ENCODE data around the gene ADGRG6.
A peak's percentile ranks its signal among the peaks of the same experiment; 100 is the strongest.
"Not testable (repeated sequence)": the region's sequence is repeated elsewhere in the genome, so short reads cannot be mapped to it uniquely, and the experiment has no call there.

The ADGRG6 gene

DNA sequence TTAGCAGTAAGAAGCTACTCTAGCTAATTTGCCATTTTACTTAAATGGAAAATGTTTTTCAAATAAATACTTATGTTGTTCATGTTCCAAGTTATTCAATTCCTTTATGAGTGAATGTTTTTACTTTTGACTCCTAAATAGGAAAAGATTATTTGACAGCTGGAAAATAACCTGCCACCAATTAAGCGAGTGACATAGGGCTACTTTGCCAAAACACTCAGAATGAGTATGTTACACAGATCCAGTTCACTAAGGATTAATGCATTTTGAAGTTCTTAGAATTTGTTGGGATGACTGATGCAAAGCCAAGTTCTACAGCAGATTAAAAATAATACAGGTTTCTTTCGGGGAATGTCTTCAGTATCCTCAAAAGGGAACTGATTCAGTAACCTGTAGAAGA is 144.4 kb downstream of the ADGRG6 start:
- no peak for DNase-seq (ENCODE audit: low spot score)

DNA sequence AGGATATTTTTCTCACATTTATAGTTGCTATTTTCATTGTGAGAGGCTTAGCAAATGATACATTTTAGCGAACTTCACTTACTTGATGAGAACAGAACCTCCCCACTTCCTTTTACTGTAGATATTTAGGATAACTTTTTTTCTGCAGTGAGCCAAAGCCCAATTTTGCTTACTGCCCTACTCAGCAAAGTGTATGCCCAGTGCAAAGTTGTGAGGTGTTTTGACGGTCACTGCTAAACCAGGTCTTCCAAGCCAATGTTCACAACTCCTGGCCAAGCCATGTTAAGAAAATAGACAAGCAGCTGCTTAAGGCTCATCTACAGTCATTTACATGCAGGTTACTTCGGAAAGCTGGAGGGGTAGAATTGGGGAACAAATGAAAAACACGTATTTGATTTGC is 144.8 kb downstream of the ADGRG6 start:
- no peak for DNase-seq (ENCODE audit: low spot score)

DNA sequence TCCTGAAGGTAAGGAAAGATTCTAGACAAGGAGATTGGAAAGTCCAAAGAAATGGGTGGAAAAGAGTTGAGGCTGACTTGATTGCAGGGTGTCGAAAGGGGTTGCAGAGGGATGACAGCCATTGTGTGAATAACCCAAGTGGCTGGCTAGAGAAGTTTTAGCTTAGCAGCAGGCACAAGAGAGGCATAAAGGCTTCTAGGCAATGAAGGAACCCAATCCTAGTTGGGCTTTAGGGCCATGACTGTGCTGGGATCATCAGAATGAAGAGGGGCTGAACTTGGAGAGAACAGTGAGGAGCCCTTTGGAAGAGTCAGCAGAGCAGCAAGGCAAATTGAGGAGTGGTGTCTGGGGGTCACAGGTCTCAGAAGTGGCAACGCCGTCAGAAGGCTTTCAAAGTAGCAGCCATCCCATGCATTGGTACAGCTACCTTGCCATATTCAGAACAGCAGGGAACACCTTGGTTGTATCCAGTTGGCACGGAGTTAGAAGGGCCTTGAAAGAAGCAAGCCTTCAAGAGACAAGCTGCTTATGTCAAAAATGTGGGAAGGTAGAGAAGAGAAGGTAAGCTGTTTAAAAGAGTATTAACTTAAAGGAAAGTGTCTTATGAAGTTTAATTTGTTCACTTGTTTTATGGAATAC is 146.4 kb downstream of the ADGRG6 start:
- DNase-seq (ENCODE audit: low spot score), result no peak

- DNase-seq (ENCODE audit: low spot score), result not testable (repeated sequence)
Measured at GRCh38 chr6:142450856-142451255, 149.0 kb downstream of the ADGRG6 start.

DNA sequence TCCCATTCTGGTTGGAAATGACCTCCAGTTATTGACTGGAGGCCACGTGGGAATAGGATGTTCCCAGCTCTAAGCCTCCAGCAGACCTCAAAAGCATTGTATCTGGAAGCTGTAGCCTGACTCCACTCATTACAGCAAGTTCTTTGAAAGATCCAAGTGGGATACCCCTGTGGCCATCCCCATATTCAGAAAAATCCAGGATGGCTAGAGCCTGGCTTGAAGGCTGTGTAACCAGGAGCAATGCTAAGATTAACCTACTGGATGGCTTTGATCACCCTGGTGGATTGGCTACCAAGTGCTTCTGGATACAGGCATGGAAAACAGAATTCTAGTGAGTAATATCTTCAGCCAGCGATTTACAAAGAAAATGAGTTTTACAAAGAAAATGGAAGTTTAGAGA is 151.2 kb downstream of the ADGRG6 start:
- no peak for DNase-seq (ENCODE audit: low spot score)

DNA sequence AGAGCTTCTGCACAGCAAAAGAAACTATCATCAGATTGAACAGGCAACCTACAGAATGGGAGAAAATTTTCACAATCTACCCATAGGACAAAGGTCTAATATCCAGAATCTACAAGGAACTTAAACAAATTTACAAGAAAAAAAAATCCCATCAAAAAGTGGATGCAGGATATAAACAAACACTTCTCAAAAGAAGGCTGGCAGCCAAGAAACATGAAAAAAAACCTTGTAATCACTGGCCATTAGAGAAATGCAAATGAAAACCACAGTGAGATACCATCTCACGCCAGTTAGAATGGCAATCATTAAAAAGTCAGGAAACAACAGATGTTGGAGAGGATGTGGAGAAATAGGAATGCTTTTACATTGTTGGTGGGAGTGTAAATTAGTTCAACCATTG is 152.4 kb downstream of the ADGRG6 start:
- DNase-seq (ENCODE audit: low spot score), result not testable (repeated sequence)

DNA sequence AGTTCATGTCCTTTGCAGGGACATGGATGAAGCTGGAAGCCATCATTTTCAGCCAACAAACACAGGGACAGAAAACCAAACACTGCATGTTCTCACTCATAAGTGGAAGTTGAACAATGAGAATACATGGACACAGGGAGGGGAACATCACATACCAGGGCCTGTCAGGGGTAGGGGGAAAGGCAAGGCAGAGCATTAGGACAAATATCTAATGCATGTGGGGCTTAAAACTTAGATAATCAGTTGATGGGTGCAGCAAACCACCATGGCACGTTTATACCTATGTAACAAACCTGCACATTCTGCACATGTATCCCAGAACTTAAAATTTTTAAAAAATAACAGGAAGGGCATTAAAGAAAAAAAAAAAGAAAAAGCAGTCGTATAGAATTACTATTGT is 153.0 kb downstream of the ADGRG6 start:
- not testable (repeated sequence) for DNase-seq (ENCODE audit: low spot score)

DNA sequence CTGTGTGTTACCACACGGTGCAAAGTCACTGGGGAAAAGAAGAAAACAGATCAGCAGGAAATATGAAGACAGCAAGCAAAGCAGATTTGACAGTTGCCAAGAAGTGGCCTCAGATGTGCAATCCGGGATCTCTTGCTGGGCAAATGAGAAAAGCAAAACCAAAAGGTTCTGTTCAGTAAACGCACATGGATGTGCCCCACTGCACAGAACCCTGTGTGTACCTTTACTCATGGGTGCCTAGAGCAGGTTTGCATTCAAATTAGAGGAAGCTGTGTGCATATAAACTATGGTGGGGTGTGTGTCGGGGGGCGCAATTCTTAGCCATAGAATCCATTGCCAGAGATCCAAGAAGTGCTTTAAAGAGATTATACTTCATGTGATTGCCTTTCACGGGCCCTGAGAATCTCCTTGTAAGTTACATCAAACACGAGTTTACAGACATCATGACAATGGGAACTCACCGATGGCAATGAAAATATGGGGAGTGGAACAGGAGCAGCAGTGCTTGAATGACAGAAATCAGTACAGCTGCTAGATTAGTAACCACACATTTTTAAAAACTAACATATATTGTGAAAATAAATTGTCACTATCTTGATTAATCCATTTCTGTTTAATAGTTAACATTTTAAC is 154.3 kb downstream of the ADGRG6 start:
- no peak for DNase-seq (ENCODE audit: low spot score)

DNA sequence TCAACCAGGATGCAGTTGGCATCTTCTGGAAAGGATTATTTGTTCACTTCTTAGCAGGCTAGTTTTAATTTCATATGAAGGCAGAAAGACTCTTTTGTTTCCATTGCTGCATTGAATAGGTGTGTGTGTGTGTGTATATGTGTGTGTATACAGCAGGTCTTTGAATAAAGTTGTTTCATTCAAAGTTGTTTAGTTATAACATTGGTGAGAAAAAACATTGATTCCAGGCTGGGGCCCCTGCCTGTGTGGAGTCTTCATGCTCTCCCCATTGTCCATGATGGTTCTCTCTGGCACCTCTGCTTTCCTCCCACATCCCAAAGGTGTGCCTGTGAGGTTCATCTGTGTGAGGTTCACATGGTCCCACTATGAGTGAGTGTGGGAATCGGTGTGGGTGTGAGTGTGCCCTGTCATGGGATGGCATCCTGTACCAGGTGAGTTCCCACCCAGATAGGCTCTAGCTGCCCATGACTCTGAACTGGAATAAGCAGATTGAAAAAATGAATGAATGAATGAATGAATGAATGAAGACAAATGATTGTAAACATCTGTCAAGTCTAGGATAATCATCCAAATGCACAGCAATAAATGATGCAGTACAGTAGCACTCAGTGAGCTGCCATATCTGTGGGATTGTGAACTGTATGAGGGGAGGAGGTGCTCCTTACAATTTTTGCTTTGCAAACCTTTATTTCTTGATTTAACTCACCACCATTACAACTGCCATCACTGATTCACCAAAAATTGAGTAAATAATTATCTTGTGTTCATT is 156.0 kb downstream of the ADGRG6 start:
- DNase-seq (ENCODE audit: low spot score), result no peak

DNA sequence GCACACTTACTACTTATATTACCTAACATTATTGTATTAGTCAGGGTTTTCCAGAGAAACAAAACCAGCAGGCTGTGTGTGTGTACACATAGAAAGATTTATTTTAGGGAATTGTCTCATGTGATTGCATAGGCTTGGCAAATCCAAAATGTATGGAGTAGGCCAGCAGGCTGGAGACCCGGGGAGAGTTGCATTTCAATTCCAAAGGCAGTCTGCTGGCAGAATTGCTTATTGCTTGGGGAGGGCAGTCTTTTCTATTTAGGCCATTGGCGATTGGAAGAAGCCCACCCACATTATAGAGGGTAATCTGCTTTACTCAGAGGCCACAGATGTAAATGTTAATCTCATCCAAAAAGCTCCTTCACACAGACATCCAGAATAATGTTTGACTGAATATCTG is 157.0 kb downstream of the ADGRG6 start:
- DNase-seq (ENCODE audit: low spot score), result no peak

- DNase-seq (ENCODE audit: low spot score), result no peak
Measured at GRCh38 chr6:142459271-142459670, 157.5 kb downstream of the ADGRG6 start.

- DNase-seq (ENCODE audit: low spot score), result no peak
Measured at GRCh38 chr6:142462260-142462659, 160.5 kb downstream of the ADGRG6 start.

DNA sequence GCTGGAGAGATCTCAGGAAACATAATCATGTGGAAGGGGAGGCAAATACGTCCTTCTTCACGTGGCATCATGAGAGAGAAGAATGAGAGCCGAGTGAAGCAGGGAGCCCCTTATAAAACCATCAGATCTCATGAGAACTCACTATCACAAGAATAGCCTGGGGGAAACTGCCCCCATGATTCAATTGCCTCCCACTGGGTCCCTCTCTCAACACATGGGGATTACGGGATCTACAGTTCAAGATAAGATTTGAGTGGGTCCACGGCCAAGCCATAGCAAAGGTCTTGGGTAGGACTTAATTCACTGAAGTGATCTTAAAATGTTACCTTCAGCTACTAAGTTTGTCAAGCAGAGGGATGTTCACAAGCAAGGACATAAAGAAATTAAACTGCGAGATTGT is 162.2 kb downstream of the ADGRG6 start:
- DNase-seq (ENCODE audit: low spot score), result no peak

DNA sequence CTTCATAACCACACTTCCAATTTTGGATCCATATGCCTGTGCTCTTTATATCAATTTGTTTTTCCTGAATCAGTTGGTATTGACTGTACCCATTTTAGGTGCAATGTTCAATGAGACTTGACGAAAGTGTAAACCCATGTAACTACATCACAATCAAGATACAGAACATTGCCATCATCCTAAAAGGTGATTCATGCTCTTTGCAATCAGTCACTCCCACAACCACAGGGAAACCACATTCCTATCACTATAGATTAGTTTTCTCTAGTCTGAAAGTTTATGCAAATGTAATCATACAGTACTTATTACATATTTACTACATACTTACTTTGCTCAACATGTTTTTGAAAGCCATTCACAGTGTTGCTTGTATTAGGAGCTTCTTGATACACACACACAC is 167.4 kb downstream of the ADGRG6 start:
- no peak for DNase-seq (ENCODE audit: low spot score)

DNA sequence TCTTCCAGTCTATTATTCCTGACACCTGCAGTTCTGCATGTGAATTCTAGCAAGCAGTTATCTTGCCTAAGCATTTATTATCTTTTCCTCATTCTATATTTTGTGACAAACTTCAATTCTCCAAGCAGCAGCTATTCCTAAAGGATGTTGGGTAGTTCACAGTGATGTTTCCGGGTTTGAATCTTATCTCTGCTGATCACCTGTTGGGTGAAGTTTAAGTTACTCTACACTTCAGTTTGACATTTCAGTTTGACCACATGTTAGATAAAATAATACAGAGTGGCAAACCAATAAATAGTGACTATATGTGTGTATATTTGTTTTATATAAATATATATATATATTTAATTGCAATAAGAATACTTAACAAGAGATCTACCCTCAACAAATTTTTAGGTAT is 168.6 kb downstream of the ADGRG6 start:
- no peak for DNase-seq (ENCODE audit: low spot score)

DNA sequence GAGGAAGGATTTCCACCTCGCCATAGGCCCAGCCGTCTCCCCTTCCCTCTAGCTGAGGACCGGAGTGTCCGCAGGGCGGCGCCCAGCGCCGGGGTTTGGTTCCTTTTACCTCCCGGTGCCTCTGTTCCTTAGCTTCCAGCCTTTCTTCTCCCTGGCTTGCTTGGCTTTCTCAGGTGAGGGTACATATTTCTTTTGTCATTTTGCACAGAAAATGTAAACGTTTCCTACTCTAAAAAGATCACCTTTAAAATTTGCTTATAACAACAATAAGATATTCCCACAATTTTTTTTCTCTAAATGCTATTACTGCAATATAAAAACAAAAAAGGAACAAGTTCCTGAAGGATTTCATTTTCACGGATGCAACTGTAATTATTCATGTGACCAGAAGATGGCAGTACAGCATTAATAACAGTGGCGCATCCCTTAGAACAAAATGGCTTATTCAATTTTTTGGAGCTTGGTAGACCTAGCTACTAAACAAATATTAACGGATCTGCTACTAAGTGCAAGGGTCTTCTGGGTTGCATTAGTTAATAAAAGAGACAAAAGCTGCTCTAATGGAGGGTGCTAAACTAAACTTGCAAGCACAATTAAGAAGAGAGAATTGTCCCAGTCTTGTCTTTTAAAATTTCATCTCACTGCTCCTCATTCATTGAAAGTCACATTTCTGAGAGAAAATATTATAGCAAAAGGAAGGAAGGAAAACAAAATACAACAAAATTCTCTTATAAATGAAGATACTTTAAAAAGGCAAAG is 172.9 kb downstream of the ADGRG6 start:
- peak; percentile 30 for DNase-seq (ENCODE audit: low spot score)

DNA sequence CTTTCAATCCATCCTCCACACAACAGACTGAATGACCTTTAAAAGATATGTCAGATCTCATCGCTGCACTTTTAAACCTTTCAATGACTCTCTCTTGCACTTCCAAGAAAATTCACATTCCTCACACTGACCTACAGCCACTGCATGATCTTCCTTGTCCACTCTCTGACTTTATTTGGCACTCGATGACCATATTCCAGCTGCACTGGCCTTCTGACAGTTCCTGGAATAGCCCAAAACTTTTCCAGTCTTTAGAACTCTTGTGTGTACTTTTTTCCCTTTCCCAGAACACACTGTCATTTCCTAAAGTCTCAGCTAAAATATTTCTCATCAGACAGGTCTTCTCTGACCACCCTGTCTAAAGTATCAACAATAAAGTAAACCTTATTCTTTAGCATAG is 174.6 kb downstream of the ADGRG6 start:
- DNase-seq (ENCODE audit: low spot score), result no peak

GRCh38 chr6:142478117-142478516 is 176.3 kb downstream of the ADGRG6 start:
- DNase-seq (ENCODE audit: low spot score), result peak; percentile 19

DNA sequence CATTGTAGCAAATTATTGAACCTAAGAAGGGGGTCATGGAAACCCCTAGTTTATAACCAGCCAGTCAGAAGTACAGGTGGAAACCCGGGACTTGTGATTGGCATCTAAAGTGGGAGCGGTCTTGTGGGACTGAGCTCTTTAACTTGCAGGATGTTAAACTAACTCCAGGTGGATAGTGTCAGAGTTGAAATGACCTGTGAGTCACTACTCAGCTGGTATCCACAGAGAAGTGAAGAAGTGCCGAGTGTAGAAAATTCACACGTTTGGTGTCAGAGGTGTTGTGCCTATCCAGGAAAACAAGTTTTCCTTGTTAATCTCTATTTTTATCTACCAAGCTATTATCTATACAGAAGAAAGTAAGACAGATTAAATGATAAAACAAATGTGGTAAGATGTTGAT is 179.7 kb downstream of the ADGRG6 start:
- DNase-seq (ENCODE audit: low spot score), result no peak

DNA sequence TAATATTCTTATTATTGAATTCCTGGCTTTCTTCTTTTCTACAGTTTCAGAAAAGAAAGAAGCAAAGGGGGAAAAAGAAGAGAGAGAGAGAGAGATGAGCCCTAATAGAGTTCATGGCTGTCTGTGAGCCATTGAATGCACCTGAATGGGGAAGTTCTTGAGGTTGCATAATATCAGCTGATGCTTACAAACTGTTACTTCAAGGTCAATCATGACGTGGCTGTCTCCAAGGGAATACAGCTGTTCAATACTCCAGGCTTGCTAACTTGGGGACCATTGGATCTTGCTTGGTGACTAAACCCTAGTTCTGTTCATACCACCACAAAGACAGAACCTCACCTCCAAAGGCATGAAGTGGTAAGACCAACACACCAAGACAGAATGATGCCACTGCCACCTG is 180.4 kb downstream of the ADGRG6 start:
- DNase-seq (ENCODE audit: low spot score), result no peak

- no peak for DNase-seq (ENCODE audit: low spot score)
Measured at GRCh38 chr6:142482974-142483373, 181.2 kb downstream of the ADGRG6 start.

- DNase-seq (ENCODE audit: low spot score), result no peak
Measured at GRCh38 chr6:142485256-142485655, 183.4 kb downstream of the ADGRG6 start.

All from COLO829 (cell line).